HG03457 (cell line): ENCODE measurements around the gene GOLGB1.

Source experiments
- ATAC-seq: cut with Tn5 transposase; IDR thresholded peaks from one replicate; pipeline ENCODE4 v1.9.1; 2021; ENCODE audit warnings: moderate number of reproducible peaks; ENCODE audit not compliant: unreplicated experiment

GOLGB1 gene

GRCh38 chr3:121641127-121641526, 108.4 kb downstream of the GOLGB1 start:
- no peak for ATAC-seq

- ATAC-seq = no peak
Measured at GRCh38 chr3:121637922-121638321, 111.6 kb downstream of the GOLGB1 start.

GRCh38 chr3:121630355-121630754, 119.2 kb downstream of the GOLGB1 start:
- ATAC-seq = no peak

- ATAC-seq = no peak
Measured at GRCh38 chr3:121629601-121630000, 119.9 kb downstream of the GOLGB1 start.

- ATAC-seq = no peak
Measured at GRCh38 chr3:121627622-121628021, 121.9 kb downstream of the GOLGB1 start.

GRCh38 chr3:121627211-121627610, 122.3 kb downstream of the GOLGB1 start:
- ATAC-seq = no peak

- no peak for ATAC-seq
Measured at GRCh38 chr3:121626495-121626894, 123.0 kb downstream of the GOLGB1 start.

GRCh38 chr3:121624147-121624899, 125.2 kb downstream of the GOLGB1 start:
- ATAC-seq = no peak

GRCh38 chr3:121621491-121621890, 128.1 kb downstream of the GOLGB1 start:
- no peak for ATAC-seq

- no peak for ATAC-seq
Measured at GRCh38 chr3:121619691-121620090, 129.8 kb downstream of the GOLGB1 start.
